H9 (cell line): ENCODE measurements around the gene LIMS2. TPM values are rescaled to one million over a fixed set of nuclear protein-coding genes. Genes with fewer than 3 reads are reported as not detected.
A peak's percentile ranks its signal among the peaks of the same experiment; 100 is the strongest.

Experiments used
- DNase-seq: peaks from one replicate; pipeline ENCODE4 v3.0.0-alpha.2; 2017
- H2AFZ ChIP-seq: one replicate; pipeline ENCODE4 v1.6.1; 2013; ENCODE audit warnings: mild to moderate bottlenecking, low read length, control low read depth, moderate library complexity
- H2AK5ac ChIP-seq: 2 replicates; pipeline ENCODE4 v1.6.1; 2013; ENCODE audit warnings: low read length, control low read depth, mixed read lengths; ENCODE audit not compliant: insufficient read length
- H2BK120ac ChIP-seq: one replicate; pipeline ENCODE4 v1.6.1; 2013; ENCODE audit warnings: low read depth, mild to moderate bottlenecking, low read length, control low read depth, inconsistent platforms; ENCODE audit not compliant: poor library complexity, severe bottlenecking
- H2BK12ac ChIP-seq: 2 replicates; pipeline ENCODE4 v1.6.1; 2013; ENCODE audit warnings: low read length, control low read depth, mixed read lengths, low read depth; ENCODE audit not compliant: insufficient read length
- H2BK15ac ChIP-seq: 2 replicates; pipeline ENCODE4 v1.6.1; 2013; ENCODE audit warnings: low read depth, low read length, control low read depth
- H2BK20ac ChIP-seq: one replicate; pipeline ENCODE4 v1.6.1; 2013; ENCODE audit warnings: low read depth, mild to moderate bottlenecking, low read length, control low read depth, inconsistent platforms; ENCODE audit not compliant: poor library complexity, severe bottlenecking
- H2BK5ac ChIP-seq: 2 replicates; pipeline ENCODE4 v1.6.1; 2013; ENCODE audit warnings: low read length, control low read depth, mixed read lengths; ENCODE audit not compliant: insufficient read length
- H3K14ac ChIP-seq: 2 replicates; pipeline ENCODE4 v1.6.1; 2013; ENCODE audit warnings: low read length, control low read depth; ENCODE audit not compliant: insufficient read depth
- H3K18ac ChIP-seq: 2 replicates; pipeline ENCODE4 v1.6.1; 2013; ENCODE audit warnings: low read depth, mild to moderate bottlenecking, mixed read lengths, low read length, control low read depth; ENCODE audit not compliant: insufficient read length
- H3K23ac ChIP-seq: 2 replicates; pipeline ENCODE4 v1.6.1; 2013; ENCODE audit warnings: low read length, control low read depth, mixed read lengths, low read depth; ENCODE audit not compliant: insufficient read length
- H3K23me2 ChIP-seq: 2 replicates; pipeline ENCODE4 v1.6.1; 2013; ENCODE audit warnings: low read depth, mild to moderate bottlenecking, mixed read lengths, low read length, control low read depth; ENCODE audit not compliant: insufficient read length, poor library complexity, severe bottlenecking
- H3K27ac ChIP-seq: 2 replicates; pipeline ENCODE4 v1.5.1; 2013; ENCODE audit warnings: low read length, control low read depth, mixed read lengths, low read depth; ENCODE audit not compliant: insufficient read length
- H3K27me3 ChIP-seq: 2 replicates; pipeline ENCODE4 v1.6.1; 2013; ENCODE audit warnings: low read length, control low read depth, inconsistent platforms; ENCODE audit not compliant: insufficient read depth
- H3K4ac ChIP-seq: 2 replicates; pipeline ENCODE4 v1.6.1; 2013; ENCODE audit warnings: low read depth, mild to moderate bottlenecking, control low read depth, inconsistent platforms, low read length, moderate library complexity
- H3K4me1 ChIP-seq: 2 replicates; pipeline ENCODE4 v1.6.1; 2013; ENCODE audit warnings: low read length, control low read depth, inconsistent platforms; ENCODE audit not compliant: insufficient read depth
- H3K4me2 ChIP-seq: 2 replicates; pipeline ENCODE4 v1.6.1; 2013; ENCODE audit warnings: low read length, control low read depth, mixed read lengths; ENCODE audit not compliant: insufficient read length, insufficient read depth
- H3K56ac ChIP-seq: 2 replicates; pipeline ENCODE4 v1.6.1; 2013; ENCODE audit warnings: low read depth, mild to moderate bottlenecking, mixed read lengths, low read length, control low read depth; ENCODE audit not compliant: insufficient read length
- H3K79me1 ChIP-seq: 2 replicates; pipeline ENCODE4 v1.6.1; 2013; ENCODE audit warnings: low read depth, mild to moderate bottlenecking, moderate library complexity, low read length, control low read depth, inconsistent platforms; ENCODE audit not compliant: insufficient read depth, poor library complexity, severe bottlenecking
- H3K79me2 ChIP-seq: 2 replicates; pipeline ENCODE4 v1.6.1; 2013; ENCODE audit warnings: low read length, control low read depth, inconsistent platforms; ENCODE audit not compliant: insufficient read depth
- H3K9ac ChIP-seq: 2 replicates; pipeline ENCODE4 v1.6.1; 2013; ENCODE audit warnings: low read length, control low read depth, mixed read lengths; ENCODE audit not compliant: insufficient read length; ENCODE audit errors: extremely low read depth
- H3K9me3 ChIP-seq: one replicate; pipeline ENCODE4 v1.6.1; 2013; ENCODE audit warnings: low read depth, low read length, inconsistent platforms; ENCODE audit not compliant: control insufficient read depth
- H3T11ph ChIP-seq: one replicate; pipeline ENCODE4 v1.6.1; 2013; ENCODE audit warnings: mild to moderate bottlenecking, low read length, control low read depth, inconsistent platforms
- H4K20me1 ChIP-seq: one replicate; pipeline ENCODE4 v1.6.1; 2013; ENCODE audit not compliant: control insufficient read depth, insufficient read length, insufficient read depth
- H4K5ac ChIP-seq: 2 replicates; pipeline ENCODE4 v1.6.1; 2013; ENCODE audit warnings: low read depth, mild to moderate bottlenecking, mixed read lengths, low read length, control low read depth; ENCODE audit not compliant: insufficient read length
- H4K8ac ChIP-seq: replicated peaks from 2 replicates; pipeline ENCODE4 v1.6.1; 2013; ENCODE audit warnings: low read length, control low read depth, mixed read lengths, low read depth; ENCODE audit not compliant: insufficient read length
- H4K91ac ChIP-seq: 2 replicates; pipeline ENCODE4 v1.6.1; 2013; ENCODE audit warnings: low read depth, mild to moderate bottlenecking, moderate library complexity, mixed read lengths, low read length, control low read depth; ENCODE audit not compliant: insufficient read length
- H3K27ac Mint-ChIP-seq, 3 experiments: 2 replicates in 2 of 3; 3 replicates in 1 of 3; pipeline ENCODE4 v1.8.0; 2020 to 2021; ENCODE audit warnings: mixed read lengths in 3 of 3, mild to moderate bottlenecking in 1 of 3, moderate library complexity in 1 of 3
- H3K27me3 Mint-ChIP-seq: 2 replicates; pipeline ENCODE4 v1.8.0; 2021; ENCODE audit warnings: low read depth, mild to moderate bottlenecking, moderate library complexity, mixed read lengths
- H3K36me3 Mint-ChIP-seq, 3 experiments: 2 replicates in 2 of 3; 3 replicates in 1 of 3; pipeline ENCODE4 v1.8.0; 2020 to 2021; ENCODE audit warnings: low read depth in 3 of 3, mixed read lengths in 3 of 3; ENCODE audit not compliant: insufficient read depth in 1 of 3
- H3K4me1 Mint-ChIP-seq, 2 experiments: 2 replicates each; pipeline ENCODE4 v1.8.0; 2020; ENCODE audit warnings: mixed read lengths in 2 of 2
- H3K4me3 Mint-ChIP-seq, 2 experiments: 2 replicates in 1 of 2; 3 replicates in 1 of 2; pipeline ENCODE4 v1.8.0; 2020 to 2021; ENCODE audit warnings: mild to moderate bottlenecking in 2 of 2, mixed read lengths in 2 of 2, moderate library complexity in 1 of 2
- H3K9me3 Mint-ChIP-seq, 2 experiments: 2 replicates in 1 of 2; 3 replicates in 1 of 2; pipeline ENCODE4 v1.8.0; 2020; ENCODE audit warnings: mild to moderate bottlenecking in 2 of 2, mixed read lengths in 2 of 2, moderate library complexity in 1 of 2
- CTCF ChIP-seq: fragments of 200-600 bp; sonication (generic); conservative IDR thresholded peaks from 3 replicates; pipeline ENCODE4 v1.8.0; 2021; ENCODE audit warnings: antibody characterized with exemption, mild to moderate bottlenecking
- WGBS: extraction: QIAGEN DNeasy Blood & Tissue Kit; methylation state at CpG from one replicate; pipeline ENCODE4 v1.1.7; 2013; ENCODE audit warnings: missing lambda C conversion rate, low lambda C conversion rate, mixed read lengths; ENCODE audit not compliant: insufficient read length; ENCODE audit errors: extremely low coverage; 5-methylcytosine and 5-hydroxymethylcytosine counted together
- total RNA-seq: library from RNA; stranded (reverse); gene quantifications from 2 replicates; pipeline ENCODE4 v1.2.1, GENCODE V29; 2021

The LIMS2 gene
- total RNA-seq, 1 experiment from 2014 or later = 5.9 TPM

- Histone ChIP-seq H2BK12ac (no peak overlapping the region), H2BK20ac (no peak overlapping the region), H3T11ph (no peak overlapping the region), H3K9ac (no peak overlapping the region), H3K23ac (no peak overlapping the region), H3K27me3 (peaks cover 7% of the 10 kb centered on the region), H2BK5ac (no peak overlapping the region), H2BK120ac (no peak overlapping the region), H3K14ac (no peak overlapping the region), H4K20me1 (no peaks in the 10 kb centered on the region), H3K79me1 (no peaks in the 10 kb centered on the region), H3K79me2 (no peaks in the 10 kb centered on the region), H2AFZ (no peak overlapping the region), H4K8ac (no peak overlapping the region), H4K5ac (no peak overlapping the region), H3K56ac (no peak overlapping the region), H3K4me1 (no peaks in the 10 kb centered on the region), H4K91ac (no peak overlapping the region), H3K9me3 (no peaks in the 10 kb centered on the region), H3K23me2 (peaks cover 4% of the 10 kb centered on the region), H3K18ac (no peak overlapping the region), H2BK15ac (no peak overlapping the region), H2AK5ac (no peak overlapping the region), H3K4ac (no peak overlapping the region), H3K4me2 (no peak overlapping the region), H3K27ac (no peak overlapping the region)
- peaks cover 4 to 7% of the 10 kb centered on the region in 2 experiments; a peak in 3 of 4 replicates for H3K4me1 Mint-ChIP-seq
- no peaks in the 10 kb centered on the region for H3K9me3 Mint-ChIP-seq
- no CpG with 5 or more reads among the region's 5 CpGs for WGBS
- H3K27me3 Mint-ChIP-seq = peaks cover 75% of the 10 kb centered on the region
- H3K27ac Mint-ChIP-seq = peak overlapping the region in 1 of 3 experiments; percentile 31; a peak in 1 of 7 replicates
- DNase-seq = no peak
- no peak overlapping the region for H3K4me3 Mint-ChIP-seq
- no peak for TF ChIP-seq CTCF
- no peaks in the 10 kb centered on the region; a peak in 1 of 7 replicates for H3K36me3 Mint-ChIP-seq
These were observed 4.4 kb downstream of the LIMS2 start for GRCh38 chr2:127670957-127671290.
